GM21786 (cell line): ENCODE data around the gene POTEH.
"Not testable (repeated sequence)": the region's sequence is repeated elsewhere in the genome, so short reads cannot be mapped to it uniquely, and the experiment has no call there.

Source experiments
- ATAC-seq: cut with Tn5 transposase; IDR thresholded peaks from one replicate; pipeline ENCODE4 v1.9.1; 2021; ENCODE audit not compliant: unreplicated experiment

Gene POTEH

GRCh38 chr22:15734411-15734810 is 44.6 kb downstream of the POTEH start:
- ATAC-seq, result not testable (repeated sequence)

- ATAC-seq, result not testable (repeated sequence)
Measured at GRCh38 chr22:15738157-15738908, 48.5 kb downstream of the POTEH start.

- not testable (repeated sequence) for ATAC-seq
Measured at GRCh38 chr22:15738909-15739391, 49.1 kb downstream of the POTEH start.

GRCh38 chr22:15747636-15748323 is 58.0 kb downstream of the POTEH start:
- ATAC-seq, result not testable (repeated sequence)

- ATAC-seq, result not testable (repeated sequence)
Measured at GRCh38 chr22:15749181-15749970, 59.5 kb downstream of the POTEH start.

- ATAC-seq, result not testable (repeated sequence)
Measured at GRCh38 chr22:15759443-15760097, 69.7 kb downstream of the POTEH start.

GRCh38 chr22:15760388-15761150 is 70.7 kb downstream of the POTEH start:
- ATAC-seq, result not testable (repeated sequence)

GRCh38 chr22:15761151-15761777 is 71.4 kb downstream of the POTEH start:
- ATAC-seq, result not testable (repeated sequence)

- ATAC-seq, result not testable (repeated sequence)
Measured at GRCh38 chr22:15763559-15763958, 73.7 kb downstream of the POTEH start.
